OCI-M2 (cell line): ENCODE data around the gene OMA1.
"Not testable (repeated sequence)": the region's sequence is repeated elsewhere in the genome, so short reads cannot be mapped to it uniquely, and the experiment has no call there.

Source experiments
- DNase-seq: peaks from one replicate; lab custom pipeline; 2025; ENCODE audit not compliant: unreplicated experiment; lab: John Stamatoyannopoulos, UW

Gene OMA1

DNA sequence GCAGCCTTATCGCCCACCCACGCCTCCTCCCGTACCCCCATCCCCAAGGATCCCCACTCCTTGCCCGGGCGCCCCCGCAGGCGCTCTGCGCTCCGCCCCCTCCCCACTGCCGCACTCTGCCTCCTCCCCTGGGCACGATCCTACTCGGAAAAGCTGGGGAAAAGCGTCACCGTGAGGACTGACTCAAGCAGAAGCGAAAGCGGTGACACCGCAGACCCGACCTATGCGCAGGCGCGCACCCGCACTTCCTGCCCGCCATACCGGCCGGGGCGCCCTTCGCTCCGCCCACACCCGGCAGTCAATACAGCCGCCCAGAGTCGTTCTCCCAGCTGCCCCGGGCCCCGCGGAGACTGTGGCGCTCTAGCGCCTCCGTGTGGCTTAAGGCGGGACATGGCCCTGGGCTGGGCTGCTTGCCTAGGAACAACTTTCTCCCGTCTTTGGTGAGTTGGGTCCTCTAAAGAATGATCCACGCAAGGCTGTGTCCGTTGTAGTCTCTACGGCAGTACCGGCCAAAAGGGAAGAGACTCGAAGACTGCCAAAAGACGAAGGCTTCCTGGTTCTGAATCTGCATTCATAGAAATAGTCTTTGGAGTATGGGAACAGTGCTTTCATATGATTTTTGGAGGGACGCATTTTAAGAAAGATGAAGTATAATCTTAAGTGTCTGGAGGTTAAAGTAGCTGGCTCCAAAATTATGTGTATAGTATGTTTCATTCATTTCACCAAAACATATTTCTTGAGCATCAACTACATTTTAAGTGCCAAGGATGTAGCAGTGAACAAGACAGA, at the start of gene OMA1:
TSS of gene OMA1 (minus strand) at position 207 of the 789 bp plus-strand sequence. CDS start 7,432 bp downstream, outside the sequence.
- DNase-seq, result peak; percentile 73

DNA sequence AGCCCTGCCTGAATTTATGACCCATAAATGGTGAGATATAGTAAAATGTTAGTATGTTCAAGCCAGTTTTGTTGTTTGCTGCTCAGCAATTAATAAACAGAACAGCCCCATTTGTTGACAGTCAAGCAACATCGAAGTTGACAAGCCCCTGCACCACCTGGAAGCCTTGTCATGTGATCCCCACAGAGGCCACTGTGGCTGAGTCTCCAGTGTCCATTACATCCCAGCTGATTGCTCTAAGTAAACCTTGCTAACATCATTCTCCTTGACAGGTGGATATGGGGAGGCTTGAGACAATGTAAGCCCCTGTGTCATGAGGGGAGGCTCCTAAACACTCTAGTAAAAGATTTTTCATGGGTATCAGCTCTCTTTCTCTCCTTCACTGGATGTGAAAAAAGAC, 48.0 kb upstream of the OMA1 start:
- no peak for DNase-seq

DNA sequence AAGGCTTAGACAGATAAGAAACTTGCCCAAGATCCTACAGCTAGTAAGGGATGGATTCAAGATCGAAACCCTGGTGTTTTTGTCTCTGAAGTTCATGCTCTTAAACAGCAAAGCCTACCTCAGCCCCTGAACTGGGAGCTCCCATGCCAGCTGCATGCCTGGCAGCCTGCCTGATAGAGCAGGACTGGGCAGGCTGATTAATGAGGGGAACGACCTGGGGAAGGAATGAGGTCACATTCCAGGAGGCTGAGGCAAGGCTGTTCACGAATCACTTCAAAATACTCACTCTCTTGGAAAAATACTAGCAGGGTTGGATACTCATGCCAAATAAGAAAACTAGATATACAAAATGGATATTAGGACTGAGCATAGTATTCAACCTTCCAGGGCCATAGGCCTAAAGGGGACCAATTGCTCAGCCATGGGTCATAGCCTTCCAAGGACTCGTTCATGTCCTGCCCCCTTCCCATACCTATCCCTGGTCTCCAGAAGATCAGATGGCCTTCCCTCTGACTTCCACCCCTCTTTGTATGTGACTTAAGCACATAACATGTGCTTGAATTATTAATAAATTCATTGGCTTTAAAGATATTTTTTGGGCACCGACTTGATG, 46.1 kb upstream of the OMA1 start:
- no peak for DNase-seq

DNA sequence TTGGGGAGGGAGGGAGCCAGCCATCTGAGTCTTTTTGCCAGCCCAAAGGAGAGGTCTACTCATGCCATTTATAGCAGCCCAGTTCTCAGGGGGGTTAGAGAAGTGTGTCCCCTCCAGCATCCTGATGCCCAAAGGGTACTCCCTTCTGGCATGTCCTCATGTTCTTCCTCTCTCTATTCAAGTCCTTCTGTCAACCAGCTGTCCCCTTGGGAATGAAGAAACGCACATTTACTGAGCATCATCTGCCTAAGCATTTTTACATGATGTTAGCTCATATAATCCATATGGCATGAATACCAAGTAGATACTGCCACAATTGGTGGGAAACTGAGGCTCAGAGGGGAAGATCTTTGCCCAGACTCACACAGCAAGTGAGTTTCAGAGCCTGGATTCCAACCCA, 45.3 kb upstream of the OMA1 start:
- DNase-seq, result no peak

DNA sequence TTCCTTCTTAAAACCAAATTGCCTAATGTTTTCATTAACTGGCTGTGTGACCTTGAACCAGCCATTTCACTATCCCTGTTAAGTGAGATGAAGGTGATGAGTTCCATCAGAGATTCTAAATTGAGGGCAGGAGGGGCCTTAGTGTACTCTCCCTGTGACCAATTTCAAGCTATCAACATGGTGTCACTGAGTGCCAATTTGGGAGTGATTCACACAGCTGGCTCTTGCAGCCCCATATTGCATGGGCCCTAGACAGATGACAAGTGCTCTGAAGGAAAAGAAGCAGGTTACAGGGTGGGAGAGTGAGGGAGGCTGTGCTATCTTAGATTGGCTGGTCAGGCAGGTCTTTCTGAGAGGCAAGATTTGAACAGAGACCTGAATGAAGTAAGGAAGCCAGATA, 43.5 kb upstream of the OMA1 start:
- no peak for DNase-seq

DNA sequence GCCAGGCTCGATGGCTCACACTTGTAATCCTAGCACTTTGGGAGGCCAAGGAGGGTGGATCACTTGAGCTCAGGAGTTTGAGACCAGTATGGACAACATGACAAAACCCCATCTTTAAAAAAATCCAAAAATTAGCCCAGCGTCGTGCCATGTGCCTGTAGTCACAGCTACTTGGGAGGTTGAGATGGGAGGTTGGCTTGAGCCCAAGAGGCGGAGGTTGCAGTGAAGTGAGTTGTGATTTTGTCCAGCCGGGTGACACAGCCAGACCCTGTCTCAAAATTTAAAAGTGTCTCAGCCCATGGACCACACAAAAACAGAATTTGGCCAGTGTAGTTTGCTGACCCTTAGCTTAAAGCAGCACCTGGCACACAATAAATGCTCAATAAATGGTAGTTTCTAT, 41.9 kb upstream of the OMA1 start:
- DNase-seq, result no peak

DNA sequence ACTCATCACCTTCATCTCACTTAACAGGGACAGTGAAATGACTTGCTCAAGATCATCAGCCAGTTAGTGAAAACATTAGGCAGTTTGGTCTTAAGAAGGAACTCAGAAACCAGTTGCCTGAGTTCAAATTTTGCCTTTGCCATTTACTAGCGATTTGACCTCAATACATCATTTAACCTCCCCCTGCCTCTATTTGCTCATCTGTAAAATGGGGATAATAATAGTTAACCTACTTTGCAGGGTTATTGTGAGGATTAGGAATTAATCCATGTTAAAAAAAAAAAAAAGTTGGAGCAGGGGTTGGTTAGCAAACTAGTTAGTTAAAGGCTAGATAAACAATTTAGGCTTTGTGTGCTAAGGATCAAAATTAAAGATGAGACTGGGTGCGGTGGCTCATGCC, 41.1 kb upstream of the OMA1 start:
- DNase-seq, result no peak

DNA sequence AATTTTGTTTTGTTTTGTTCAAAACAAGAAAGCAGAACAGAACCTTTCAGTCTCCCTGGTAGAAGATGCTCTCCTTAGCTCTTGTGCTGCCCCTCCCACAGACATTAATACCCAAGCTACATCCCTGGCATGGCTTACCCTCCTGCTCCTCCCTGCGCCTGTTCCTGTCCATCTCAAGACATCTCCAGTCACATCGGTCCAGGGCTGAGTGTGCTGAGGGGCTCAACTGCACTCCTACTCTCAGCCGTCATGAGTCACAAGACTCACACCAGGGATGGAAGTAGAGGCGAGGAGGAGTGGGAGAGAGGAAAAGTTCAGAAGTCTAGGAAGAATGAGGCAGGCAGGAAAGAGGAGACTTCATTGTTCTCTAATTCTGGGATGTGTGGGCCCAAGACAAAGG, 39.7 kb upstream of the OMA1 start:
- no peak for DNase-seq

DNA sequence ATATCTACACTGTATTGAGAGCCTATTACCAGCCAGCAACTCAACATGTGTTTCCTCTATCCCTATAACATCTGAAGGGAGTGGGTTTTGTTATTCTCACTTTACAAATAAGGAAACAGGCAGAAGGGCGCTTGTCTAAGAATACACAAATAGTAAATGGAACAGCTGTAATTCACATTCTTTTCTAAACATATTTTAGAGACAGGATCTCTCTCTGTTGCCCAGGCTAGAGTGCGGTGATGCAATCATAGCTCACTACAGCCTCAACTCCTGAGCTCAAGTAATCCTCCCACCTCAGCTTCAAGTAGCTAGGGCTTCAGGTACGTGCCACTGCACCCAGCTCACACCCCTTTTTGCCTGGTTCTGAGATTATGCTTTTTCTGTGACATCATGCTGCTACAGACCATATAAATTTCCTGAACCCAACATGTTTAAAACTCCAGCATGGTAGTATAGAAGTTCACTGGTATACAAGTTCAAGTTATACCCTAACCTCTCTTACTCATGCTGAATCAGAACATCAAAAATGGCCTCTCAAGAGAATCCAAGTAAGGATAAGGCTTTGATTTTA, 39.1 kb upstream of the OMA1 start:
- no peak for DNase-seq

DNA sequence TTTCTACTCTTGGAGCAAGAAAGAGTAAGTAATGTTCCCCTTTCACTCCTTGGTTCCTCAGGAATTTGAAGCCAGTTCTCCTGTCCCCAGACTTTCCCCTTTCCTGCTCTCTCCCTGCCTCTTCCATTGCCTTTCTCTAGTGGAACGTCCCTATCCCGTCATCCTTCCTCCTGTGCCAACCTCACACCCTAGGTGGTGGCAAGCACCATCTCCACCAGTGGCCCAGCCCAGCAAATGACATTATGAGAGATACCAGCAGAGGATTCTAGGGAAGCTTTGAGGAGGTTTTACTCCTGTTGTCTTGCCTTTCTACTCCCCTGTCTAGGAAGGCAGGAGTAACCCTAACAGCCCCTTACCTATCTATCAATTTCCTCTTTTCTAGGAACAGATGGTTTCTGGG, 38.6 kb upstream of the OMA1 start:
- no peak for DNase-seq

DNA sequence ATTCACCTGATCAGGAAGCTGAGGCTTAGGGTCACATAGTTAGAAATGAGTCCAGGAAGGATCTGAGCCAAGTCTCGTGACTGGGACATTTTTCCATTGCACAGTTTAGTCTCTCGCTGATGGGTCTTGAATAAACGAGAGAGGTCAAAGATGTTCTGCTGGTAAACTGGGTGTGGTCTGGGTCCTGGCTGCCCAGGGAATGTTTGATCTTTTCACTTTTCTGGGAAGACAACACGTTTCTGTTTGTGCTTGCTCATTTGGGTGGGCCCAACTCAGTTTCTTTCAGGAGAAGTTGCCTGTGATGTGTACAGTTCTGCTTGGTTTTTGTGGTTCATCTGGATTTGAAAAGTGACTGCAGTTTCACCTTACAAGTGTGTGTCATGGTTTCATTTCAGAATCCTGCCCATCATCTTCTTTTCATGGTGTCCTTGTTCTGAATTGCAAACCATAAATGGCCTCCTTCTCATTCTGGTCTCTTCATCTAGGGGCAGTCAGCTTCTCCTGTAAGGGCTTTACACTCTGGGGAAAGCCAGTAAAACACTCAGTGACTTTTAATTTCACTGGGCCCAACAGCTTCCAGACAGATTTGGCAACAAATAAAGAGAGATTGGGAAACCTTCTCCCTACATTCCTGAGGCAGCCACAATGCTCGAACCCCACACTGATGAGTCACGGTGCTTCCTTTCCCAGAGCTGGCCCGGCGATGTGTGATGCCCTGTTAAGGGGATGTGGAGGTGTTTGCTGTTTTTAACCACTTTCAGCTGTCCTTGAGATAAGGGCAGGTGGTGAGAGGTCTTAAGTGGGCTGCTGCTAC, 37.8 kb upstream of the OMA1 start:
- DNase-seq, result no peak

DNA sequence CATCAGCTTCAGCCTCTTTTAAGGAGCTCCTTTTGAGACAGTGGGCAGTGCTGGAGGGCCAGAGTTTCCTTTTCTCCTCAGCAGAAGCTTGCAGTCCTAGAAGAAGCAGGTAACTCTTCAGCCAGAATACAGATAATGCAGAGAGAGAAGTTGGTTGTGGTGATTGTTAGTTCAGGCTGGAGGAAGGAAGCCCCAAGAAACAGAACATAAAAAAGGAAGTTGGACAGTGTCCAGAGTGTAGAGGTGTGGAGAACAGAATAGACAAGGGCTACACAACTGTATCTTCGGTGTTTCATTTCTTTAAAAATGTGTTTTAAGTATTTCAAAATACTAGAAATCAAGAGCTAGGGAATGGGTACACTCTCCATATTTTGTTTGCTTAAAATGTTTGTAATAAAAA, 37.0 kb upstream of the OMA1 start:
- no peak for DNase-seq

DNA sequence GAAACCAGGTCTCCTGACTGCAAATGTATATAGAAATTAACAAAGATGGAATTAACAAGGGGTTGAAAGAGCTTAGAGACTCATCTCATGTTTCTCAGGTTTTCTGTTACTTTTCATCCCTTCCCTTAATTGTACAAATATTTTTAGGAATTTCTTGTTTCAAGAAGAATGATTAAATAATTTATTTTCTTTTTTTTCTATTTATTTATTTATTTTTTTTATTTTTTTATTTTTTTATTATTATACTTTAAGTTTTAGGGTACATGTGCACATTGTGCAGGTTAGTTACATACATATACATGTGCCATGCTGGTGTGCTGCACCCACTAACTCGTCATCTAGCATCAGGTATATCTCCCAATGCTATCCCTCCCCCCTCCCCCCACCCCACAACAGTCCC, 35.6 kb upstream of the OMA1 start:
- not testable (repeated sequence) for DNase-seq

DNA sequence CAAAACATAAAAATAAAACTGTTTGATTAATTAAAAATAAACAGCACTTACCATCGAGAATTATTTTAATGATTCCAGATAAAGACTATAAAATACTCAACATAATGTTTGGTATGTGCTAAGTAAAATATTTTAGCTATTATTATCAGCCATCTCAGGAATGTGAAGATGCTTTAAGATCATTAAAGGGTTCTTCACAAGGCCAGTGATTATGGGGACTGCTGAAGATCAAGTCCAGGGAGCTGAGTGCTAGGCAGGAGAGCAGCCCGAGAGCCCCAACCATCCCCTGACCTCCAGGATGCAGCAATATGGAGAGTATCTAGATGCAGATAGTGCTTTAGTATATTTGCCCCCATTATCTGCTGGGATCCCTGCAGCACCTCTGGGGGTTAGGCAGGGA, 35.1 kb upstream of the OMA1 start:
- no peak for DNase-seq

DNA sequence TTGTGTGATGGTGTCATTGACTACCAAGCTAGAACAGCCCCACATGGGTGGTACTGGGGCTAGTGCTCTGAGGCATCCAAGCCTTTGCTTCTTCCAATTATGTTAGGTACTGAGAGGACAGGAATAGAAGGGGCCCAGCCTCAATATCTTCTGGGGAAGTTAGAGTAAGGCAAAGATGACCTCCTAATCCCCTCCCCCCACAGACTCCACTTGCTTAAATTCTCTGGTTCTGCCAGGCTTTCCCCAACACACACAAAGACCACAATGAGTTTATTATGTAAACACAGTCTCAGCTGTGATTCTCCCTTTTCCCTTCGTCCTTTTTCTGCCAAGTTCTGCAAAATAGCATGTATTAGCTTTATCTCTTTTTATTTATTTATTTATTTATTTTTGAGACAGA, 33.7 kb upstream of the OMA1 start:
- no peak for DNase-seq

DNA sequence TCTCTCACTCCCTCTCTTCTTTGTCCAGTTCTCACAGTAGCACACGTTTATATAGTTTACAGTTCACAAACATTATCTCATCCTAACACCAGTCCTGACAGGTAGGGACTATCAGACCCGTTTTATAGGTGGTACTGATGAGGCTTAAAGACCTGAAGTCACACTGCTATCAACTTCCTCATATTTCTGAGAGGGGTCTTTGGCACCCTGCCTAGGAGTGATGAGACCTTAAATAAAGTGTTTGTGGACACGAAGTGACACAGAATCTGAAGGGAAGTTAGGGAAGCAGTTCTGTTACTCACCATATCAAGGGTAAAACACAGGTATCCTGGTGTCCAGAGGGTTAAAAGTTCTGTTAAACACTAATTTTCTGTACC, 31.1 kb upstream of the OMA1 start:
- DNase-seq, result no peak

DNA sequence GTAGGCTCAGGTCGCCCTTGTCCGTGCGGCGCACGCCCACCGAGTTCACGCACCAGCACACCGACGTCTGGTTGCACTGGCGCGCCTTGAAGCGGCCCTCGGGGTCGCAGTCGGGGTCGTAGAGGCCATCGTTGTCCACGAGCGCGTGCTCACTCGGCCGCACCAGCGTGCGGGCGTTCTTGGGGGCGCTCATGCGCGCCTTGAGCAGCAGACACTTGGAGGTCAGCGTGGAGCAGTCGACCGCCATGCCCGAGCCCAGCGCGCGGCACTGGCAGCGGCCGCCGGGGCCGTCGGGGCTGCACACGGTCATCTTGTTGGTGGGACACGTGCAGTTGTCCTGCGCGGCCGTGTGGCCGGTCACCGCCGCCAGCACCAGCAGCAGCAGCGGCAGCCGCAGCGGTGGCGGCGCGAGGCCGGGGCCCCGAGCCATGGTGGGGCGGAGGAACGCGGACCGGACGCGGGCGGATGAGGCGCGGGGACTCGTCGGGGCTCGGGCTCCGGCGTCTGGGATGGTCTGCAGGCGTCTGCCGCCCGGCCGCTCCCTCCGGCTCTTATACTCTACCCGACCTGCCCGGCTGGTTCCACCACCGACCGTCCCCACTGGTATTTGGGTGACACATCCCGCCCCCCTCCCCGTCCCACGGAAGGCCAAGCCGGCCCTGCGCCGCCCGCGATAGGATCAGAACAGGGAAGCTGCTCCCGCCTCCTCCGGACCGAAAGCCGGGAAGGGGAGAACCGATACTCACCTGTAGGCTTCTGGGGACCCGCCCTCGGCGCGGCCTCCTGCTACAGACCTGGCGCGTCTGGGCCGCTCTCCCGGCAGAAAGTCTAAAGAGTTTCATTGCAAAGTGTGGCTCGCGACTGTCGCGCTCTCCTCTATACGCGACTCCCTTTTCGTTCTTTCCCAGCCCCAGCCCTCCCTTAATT, 30.5 kb upstream of the OMA1 start, which contains the start of gene TACSTD2:
TSS of gene TACSTD2 (minus strand) at position 526 of the 927 bp plus-strand sequence. CDS start at position 430, 96 bp downstream.
- no peak for DNase-seq

DNA sequence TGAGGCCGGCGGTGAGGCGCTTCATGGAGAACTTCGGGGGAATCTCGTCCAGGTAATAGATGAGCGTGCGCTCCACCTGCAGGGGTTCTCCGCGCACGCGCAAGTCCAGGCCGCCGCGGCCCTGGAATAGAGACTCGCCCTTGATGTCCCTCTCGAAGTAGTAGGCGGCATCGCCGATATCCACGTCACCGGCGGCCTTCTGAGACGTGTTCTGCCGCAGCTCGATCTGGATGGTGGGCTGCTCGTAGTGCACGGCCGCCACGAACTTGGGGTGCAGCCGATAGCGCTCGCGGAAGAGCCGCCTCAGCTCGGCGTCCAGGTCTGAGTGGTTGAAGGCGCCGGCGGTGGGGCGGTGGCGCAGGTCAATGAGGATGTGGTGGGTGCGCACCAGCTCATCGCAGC, 29.8 kb upstream of the OMA1 start:
- DNase-seq, result no peak

DNA sequence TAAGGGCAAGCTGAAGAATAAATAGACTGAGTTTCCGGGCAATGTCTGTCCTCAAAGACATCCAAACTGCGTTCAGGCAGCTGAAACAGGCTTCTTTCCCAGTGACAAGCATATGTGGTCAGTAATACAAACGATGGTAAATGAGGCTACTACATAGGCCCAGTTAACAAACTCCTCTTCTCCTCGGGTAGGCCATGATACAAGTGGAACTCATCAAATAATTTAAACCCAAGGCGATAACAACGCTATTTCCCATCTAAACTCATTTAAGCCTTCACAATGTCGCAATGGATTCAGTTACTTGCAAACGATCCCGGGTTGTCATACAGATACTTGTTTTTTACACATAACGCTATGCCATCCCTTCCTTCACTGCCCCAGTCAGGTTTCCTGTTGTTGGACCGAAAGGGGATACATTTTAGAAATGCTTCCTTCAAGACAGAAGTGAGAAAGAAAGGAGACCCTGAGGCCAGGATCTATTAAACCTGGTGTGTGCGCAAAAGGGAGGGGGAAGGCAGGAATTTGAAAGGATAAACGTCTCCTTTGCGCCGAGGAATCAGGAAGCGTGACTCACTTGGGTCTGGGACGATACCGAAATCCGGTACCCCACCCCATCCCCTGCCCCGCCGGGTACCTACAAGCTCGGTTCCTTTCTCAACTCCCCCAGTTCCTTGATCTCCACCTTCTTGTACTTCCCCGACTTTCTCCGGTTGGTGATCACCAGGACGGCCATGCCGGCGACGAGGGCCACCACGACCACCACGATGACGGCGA, 29.2 kb upstream of the OMA1 start:
- no peak for DNase-seq

DNA sequence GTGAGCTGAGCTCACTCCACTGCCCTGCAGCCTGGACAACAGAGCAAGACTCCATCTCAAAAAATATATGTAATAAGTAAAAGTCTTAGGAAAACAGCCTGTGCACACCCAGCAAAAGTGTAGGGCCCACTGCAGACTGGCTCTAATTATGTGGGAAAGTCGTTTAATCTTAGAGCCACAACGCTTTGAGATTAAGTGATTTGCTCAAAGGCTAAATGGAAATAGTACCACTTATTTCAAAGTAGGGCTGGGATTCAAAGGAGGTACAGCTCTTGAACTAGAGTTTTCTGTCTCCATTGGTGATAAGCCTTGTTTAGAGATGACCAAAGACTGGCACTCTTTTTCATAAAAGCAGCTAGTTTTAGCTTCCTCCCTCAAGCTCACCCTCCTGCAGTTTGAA, 28.3 kb upstream of the OMA1 start:
- DNase-seq, result no peak
